PC-9 (cell line): ENCODE results near the gene DOCK4. TPM values are rescaled to one million over a fixed set of nuclear protein-coding genes. Genes with fewer than 3 reads are reported as not detected.

Source experiments
- BruUV-seq: library from RNA; stranded (reverse); fragments of 400-500 nt; replicated peaks from 2 replicates; lab custom pipeline; 2021; lab: Mats Ljungman, UMichigan
- CTCF ChIA-PET: fragments of 300-600 bp; sonication (Branson Sonifier 250); formaldehyde crosslinking; loops from one replicate; lab custom pipeline; 2022; ENCODE audit warnings: antibody characterized with exemption; lab: Charles Lee
- POLR2A ChIA-PET: fragments of 300-600 bp; sonication (Branson Sonifier 250); formaldehyde crosslinking; loops from one replicate; lab custom pipeline; 2022; ENCODE audit warnings: antibody characterized with exemption; ENCODE audit not compliant: unreplicated experiment; lab: Charles Lee
- DNase-seq, 2 experiments: peaks; one replicate each; pipeline versions ENCODE4 v3.0.0 to v3.0.0-alpha.2; 2015 to 2022; ENCODE audit warnings: mixed read lengths in 1 of 2
- H2AFZ ChIP-seq: fragments of 200-600 bp; sonication (generic); 2 replicates; pipeline ENCODE4 v1.8.1; 2017; ENCODE audit warnings: antibody characterized with exemption
- H3F3A ChIP-seq: fragments of 200-600 bp; sonication (generic); 2 replicates; pipeline ENCODE4 v1.8.1; 2017; ENCODE audit warnings: antibody characterized with exemption, mild to moderate bottlenecking, low read depth; ENCODE audit not compliant: insufficient read depth
- H3K27ac ChIP-seq: fragments of 200-600 bp; sonication (generic); 2 replicates; pipeline ENCODE4 v1.6.1; 2016; ENCODE audit warnings: mixed run types
- H3K27me3 ChIP-seq: fragments of 200-600 bp; sonication (generic); 2 replicates; pipeline ENCODE4 v1.6.1; 2016; ENCODE audit warnings: low read depth, mixed run types; ENCODE audit not compliant: insufficient read depth
- H3K36me3 ChIP-seq: fragments of 200-600 bp; sonication (generic); 2 replicates; pipeline ENCODE4 v1.6.1; 2016; ENCODE audit warnings: low read depth, mixed run types
- H3K4me1 ChIP-seq: fragments of 200-600 bp; sonication (generic); replicated peaks from 2 replicates; pipeline ENCODE4 v1.6.1; 2016; ENCODE audit warnings: mixed run types; ENCODE audit not compliant: insufficient read depth
- H3K4me2 ChIP-seq: fragments of 200-600 bp; sonication (generic); 2 replicates; pipeline ENCODE4 v1.6.1; 2017; ENCODE audit warnings: mixed run types
- H3K4me3 ChIP-seq: fragments of 200-600 bp; sonication (generic); 2 replicates; pipeline ENCODE4 v1.6.1; 2016; ENCODE audit warnings: mixed run types
- H3K79me2 ChIP-seq: fragments of 200-600 bp; sonication (generic); 2 replicates; pipeline ENCODE4 v1.6.1; 2017; ENCODE audit warnings: low read depth, mixed run types
- H3K9me2 ChIP-seq: fragments of 200-600 bp; sonication (generic); 2 replicates; pipeline ENCODE4 v1.8.1; 2017; ENCODE audit warnings: mild to moderate bottlenecking; ENCODE audit not compliant: insufficient read depth
- H3K9me3 ChIP-seq: fragments of 200-600 bp; sonication (generic); 2 replicates; pipeline ENCODE4 v1.8.1; 2016; ENCODE audit warnings: low read depth; ENCODE audit not compliant: insufficient read depth
- H4K20me1 ChIP-seq: fragments of 200-600 bp; sonication (generic); 2 replicates; pipeline ENCODE4 v1.8.1; 2017; ENCODE audit not compliant: insufficient read depth
- EZH2 ChIP-seq: fragments of 200-600 bp; sonication (generic); IDR thresholded peaks from 2 replicates; pipeline ENCODE4 v1.8.0; 2017; ENCODE audit warnings: antibody characterized with exemption, low read depth
- intact Hi-C: fragments of 100-400 bp; cut with micrococcal nuclease; formaldehyde crosslinking; loops from one replicate; pipeline ENCODE4 v1.10.0; 2022; ENCODE audit not compliant: unreplicated experiment
- total RNA-seq: library from RNA; stranded (reverse); gene quantifications from 2 replicates; pipeline ENCODE4 v1.2.3, GENCODE V29; 2021
- TF ChIP-seq, protein P1 (sequence below): fragments of 200-600 bp; sonication (generic); conservative IDR thresholded peaks from 2 replicates; pipeline ENCODE4 v1.6.1; 2017; ENCODE audit warnings: mixed run types, antibody characterized with exemption, mild to moderate bottlenecking, moderate library complexity

The DOCK4 gene
- total RNA-seq, 1 experiment from 2014 or later, result 0.98 TPM

DNA sequence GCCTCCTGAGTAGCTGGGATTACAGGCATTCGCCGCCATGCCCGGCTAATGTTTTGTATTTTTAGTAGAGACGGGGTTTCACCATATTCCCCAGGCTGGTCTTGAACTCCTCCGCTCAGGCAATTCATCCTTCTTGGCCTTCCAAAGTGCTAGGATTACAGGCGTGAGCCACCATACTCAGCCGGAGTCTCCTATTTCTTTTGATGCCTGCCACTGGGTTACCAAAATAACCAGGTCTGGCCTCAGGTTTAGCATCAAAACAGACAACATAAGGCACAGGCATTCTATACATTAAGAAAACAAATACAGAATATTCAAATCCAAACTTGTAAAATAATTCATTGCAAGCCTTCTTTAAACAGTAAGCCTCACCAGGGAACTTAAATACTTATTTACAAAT, 354.1 kb downstream of the DOCK4 start:
- CTCF ChIA-PET, result no interaction called here
- intact Hi-C loops, result loop anchor here (10.0 kb wide), 1 partner anchor 643 kb away; no protein-coding TSS in a partner anchor

DNA sequence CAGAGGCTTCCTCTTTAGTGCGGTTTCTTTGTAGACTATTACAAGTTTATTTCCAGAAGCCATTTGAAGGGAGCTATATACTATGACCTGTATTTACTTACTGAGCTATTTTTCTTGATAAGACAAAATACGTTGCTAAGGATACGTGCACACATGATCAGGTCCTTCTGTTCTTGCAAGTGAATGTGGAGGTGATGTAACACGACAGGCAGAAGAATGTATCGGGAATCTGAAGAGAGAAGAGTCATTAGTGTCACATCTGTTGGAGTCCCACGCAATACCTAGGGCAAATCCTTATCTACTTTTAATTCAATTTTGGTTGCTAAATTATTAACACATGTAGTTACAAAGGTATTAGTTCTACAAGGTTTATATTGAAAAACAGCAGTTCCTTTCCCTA, 359.3 kb downstream of the DOCK4 start:
- Histone ChIP-seq H3K9me2 (no peaks in the 10 kb centered on the region), H3K4me2 (no peak overlapping the region), H3K27ac (no peak overlapping the region), H4K20me1 (no peaks in the 10 kb centered on the region), H3F3A (no peaks in the 10 kb centered on the region), H3K36me3 (no peaks in the 10 kb centered on the region), H2AFZ (no peak overlapping the region), H3K79me2 (no peaks in the 10 kb centered on the region), H3K4me1 (no peaks in the 10 kb centered on the region), H3K27me3 (no peaks in the 10 kb centered on the region), H3K4me3 (no peak overlapping the region), H3K9me3 (no peaks in the 10 kb centered on the region)
- BruUV-seq, result no TSS peak
- no peak for DNase-seq
- ChIA-PET CTCF (interaction anchor here (0.5 kb wide), 1 partner anchor 1622 kb away, joined by 3 read pairs; no protein-coding TSS in a partner anchor), POLR2A (no interaction called here)
- intact Hi-C loops, result no loop called here
- TF ChIP-seq EZH2, result no peak
- TF ChIP-seq, protein P1, sequence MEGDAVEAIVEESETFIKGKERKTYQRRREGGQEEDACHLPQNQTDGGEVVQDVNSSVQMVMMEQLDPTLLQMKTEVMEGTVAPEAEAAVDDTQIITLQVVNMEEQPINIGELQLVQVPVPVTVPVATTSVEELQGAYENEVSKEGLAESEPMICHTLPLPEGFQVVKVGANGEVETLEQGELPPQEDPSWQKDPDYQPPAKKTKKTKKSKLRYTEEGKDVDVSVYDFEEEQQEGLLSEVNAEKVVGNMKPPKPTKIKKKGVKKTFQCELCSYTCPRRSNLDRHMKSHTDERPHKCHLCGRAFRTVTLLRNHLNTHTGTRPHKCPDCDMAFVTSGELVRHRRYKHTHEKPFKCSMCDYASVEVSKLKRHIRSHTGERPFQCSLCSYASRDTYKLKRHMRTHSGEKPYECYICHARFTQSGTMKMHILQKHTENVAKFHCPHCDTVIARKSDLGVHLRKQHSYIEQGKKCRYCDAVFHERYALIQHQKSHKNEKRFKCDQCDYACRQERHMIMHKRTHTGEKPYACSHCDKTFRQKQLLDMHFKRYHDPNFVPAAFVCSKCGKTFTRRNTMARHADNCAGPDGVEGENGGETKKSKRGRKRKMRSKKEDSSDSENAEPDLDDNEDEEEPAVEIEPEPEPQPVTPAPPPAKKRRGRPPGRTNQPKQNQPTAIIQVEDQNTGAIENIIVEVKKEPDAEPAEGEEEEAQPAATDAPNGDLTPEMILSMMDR, result no peak

More for the DNA sequence above, 354.1 kb downstream of the DOCK4 start:
- Histone ChIP-seq H3K27ac (no peak overlapping the region), H3K27me3 (no peaks in the 10 kb centered on the region), H3K9me2 (no peaks in the 10 kb centered on the region), H3F3A (no peaks in the 10 kb centered on the region), H3K4me3 (no peak overlapping the region), H3K9me3 (no peaks in the 10 kb centered on the region), H3K79me2 (no peaks in the 10 kb centered on the region), H3K36me3 (no peaks in the 10 kb centered on the region), H2AFZ (no peak overlapping the region), H4K20me1 (no peaks in the 10 kb centered on the region), H3K4me2 (no peak overlapping the region), H3K4me1 (no peaks in the 10 kb centered on the region)
- POLR2A ChIA-PET, result no interaction called here
- TF ChIP-seq, protein P1, result no peak
- no peak for TF ChIP-seq EZH2
- no TSS peak for BruUV-seq
- DNase-seq, result no peak

DNA sequence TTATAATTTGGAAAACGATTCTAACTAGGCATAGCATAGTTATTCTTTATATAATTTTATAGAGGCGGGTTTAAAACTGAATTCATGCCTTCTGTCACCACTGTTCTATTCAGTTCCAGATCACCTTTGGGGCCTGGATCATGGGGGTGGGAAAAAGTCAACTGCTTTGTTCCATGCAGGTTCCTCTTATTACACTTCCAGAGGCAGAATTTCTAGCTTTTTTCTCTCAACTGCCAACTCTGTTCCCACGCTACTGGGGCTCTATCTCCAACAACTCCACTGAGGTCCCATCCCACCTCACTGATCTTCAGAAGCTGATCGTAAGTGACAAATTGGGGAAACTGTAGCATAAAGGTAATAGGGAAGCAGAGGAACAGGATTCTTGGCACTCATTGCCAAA, 360.3 kb downstream of the DOCK4 start:
- H3K27me3 ChIP-seq, result no peaks in the 10 kb centered on the region
- no peak for DNase-seq
- intact Hi-C loops, result no loop called here
- H3K36me3 ChIP-seq, result no peaks in the 10 kb centered on the region
- H3K4me1 ChIP-seq, result no peaks in the 10 kb centered on the region
- CTCF ChIA-PET, result no interaction called here
- no peak overlapping the region for H3K4me3 ChIP-seq
- BruUV-seq, result no TSS peak
- no peak overlapping the region for H3K4me2 ChIP-seq
- H3K79me2 ChIP-seq, result no peaks in the 10 kb centered on the region
- no peaks in the 10 kb centered on the region for H3K9me3 ChIP-seq
- no peaks in the 10 kb centered on the region for H4K20me1 ChIP-seq
- POLR2A ChIA-PET, result no interaction called here
- H3K27ac ChIP-seq, result no peak overlapping the region
- no peak overlapping the region for H2AFZ ChIP-seq
- no peaks in the 10 kb centered on the region for H3F3A ChIP-seq
- TF ChIP-seq, protein P1, result no peak
- TF ChIP-seq EZH2, result no peak
- no peaks in the 10 kb centered on the region for H3K9me2 ChIP-seq
